Measurements from ENCODE around the gene LMO7.

Gene LMO7

DNA sequence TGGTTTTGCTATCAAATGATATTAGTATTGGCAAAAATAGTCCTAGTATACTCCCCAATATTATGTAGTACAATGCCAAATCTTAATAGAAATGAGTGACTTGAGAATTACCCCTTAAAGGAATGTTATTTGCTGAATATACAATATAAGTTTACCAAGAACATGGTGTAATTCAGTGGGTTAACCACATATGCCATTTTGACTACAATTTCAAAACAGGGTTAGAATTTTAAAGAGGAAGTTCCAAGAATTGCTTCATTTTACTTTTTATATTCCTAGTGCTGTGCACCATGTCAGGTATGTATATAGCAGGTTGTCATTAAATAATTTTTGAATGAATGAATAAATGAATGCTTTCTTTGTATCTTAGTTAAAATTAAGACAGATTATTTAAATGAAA, 66.3 kb downstream of the LMO7 start:
- H3K4me3 ChIP-seq (replicated peaks; ENCODE audit: low read depth, low read length), result no peak overlapping the region
- TF ChIP-seq, protein P1, sequence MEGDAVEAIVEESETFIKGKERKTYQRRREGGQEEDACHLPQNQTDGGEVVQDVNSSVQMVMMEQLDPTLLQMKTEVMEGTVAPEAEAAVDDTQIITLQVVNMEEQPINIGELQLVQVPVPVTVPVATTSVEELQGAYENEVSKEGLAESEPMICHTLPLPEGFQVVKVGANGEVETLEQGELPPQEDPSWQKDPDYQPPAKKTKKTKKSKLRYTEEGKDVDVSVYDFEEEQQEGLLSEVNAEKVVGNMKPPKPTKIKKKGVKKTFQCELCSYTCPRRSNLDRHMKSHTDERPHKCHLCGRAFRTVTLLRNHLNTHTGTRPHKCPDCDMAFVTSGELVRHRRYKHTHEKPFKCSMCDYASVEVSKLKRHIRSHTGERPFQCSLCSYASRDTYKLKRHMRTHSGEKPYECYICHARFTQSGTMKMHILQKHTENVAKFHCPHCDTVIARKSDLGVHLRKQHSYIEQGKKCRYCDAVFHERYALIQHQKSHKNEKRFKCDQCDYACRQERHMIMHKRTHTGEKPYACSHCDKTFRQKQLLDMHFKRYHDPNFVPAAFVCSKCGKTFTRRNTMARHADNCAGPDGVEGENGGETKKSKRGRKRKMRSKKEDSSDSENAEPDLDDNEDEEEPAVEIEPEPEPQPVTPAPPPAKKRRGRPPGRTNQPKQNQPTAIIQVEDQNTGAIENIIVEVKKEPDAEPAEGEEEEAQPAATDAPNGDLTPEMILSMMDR (IDR thresholded peaks at IDR 0.05; ENCODE audit: low read length, missing control alignments), result no peak
- no peak for DNase-seq (ENCODE audit: low read depth)

DNA sequence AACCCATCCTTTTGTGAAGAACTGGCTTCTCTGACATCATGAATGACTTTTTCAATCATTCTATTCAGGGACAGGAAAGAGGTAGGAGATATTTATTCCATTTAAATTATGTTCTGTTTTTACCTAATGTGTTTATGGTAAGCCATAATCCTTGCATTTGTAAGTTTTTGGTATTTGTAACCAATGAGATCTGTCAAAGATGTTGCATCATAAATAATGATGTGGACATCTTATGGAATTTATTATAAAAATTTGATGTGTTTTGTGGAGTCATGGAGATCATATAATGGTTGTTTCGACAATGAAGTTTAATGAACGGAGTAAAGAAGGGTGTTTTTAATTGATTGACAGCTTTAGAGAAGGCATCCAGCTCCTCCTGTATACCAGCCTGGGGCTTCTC, 67.6 kb downstream of the LMO7 start:
- no peak overlapping the region for H3K4me3 ChIP-seq (replicated peaks; ENCODE audit: low read depth, low read length)
- TF ChIP-seq, protein P1 (IDR thresholded peaks at IDR 0.05; ENCODE audit: low read length, missing control alignments), result no peak
- no peak for DNase-seq (ENCODE audit: low read depth)

DNA sequence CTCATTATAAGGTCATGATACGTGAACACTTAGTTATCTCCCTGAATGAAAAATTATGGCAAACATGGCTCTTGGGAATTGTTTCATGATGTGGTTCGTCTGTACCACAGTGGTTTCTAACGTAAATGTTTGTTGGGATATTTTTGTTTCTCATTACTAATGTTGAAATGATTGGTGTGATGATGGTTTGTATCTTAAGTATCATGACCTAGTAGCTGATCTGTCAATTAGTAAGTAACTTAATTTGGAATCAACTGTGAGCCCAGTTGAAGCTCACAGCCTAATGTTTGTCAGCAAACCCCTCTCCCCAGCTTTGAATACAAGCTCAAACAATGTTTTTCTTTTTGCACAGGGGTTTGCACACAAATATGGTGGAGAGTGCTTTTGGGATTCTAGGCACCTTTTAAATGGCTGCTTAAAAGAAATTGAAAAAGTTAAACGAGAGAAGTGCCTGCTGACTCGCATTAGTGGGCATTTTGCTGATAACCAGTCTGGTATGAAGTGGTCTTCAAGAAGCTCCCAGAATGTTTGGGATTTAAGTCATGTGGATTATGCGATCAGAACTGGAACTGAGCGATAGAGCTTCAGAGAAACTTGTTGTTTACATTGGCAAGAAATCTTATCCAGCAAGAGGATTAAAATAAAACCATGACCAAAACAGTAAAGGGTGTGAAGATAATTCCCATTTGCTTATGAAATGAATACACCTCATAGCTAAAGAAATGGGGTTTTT, 68.2 kb downstream of the LMO7 start:
- DNase-seq (ENCODE audit: low read depth), result peak; percentile 47
- TF ChIP-seq, protein P1 (IDR thresholded peaks at IDR 0.05; ENCODE audit: low read length, missing control alignments), result no peak
- H3K4me3 ChIP-seq (replicated peaks; ENCODE audit: low read depth, low read length), result no peak overlapping the region

DNA sequence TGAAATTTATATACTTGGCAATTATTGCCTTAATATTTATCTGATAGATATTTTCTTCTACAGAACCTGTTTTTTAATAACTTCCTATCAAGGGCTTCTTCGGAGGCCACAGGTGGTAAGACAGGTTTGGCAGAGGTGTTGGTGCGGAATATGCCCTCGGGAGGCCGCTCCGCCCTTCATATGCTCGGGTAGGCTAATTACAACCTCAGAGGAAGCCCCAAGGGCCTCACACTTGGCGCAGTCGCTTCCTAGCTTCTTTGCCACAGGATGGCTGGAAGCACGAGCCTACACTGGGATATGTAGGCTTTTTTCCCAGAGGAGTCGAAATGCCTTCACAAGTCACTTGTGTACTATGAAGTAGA, 68.8 kb downstream of the LMO7 start:
- DNase-seq (ENCODE audit: low read depth), result no peak
- TF ChIP-seq, protein P1 (IDR thresholded peaks at IDR 0.05; ENCODE audit: low read length, missing control alignments), result no peak
- no peak overlapping the region for H3K4me3 ChIP-seq (replicated peaks; ENCODE audit: low read depth, low read length)

DNA sequence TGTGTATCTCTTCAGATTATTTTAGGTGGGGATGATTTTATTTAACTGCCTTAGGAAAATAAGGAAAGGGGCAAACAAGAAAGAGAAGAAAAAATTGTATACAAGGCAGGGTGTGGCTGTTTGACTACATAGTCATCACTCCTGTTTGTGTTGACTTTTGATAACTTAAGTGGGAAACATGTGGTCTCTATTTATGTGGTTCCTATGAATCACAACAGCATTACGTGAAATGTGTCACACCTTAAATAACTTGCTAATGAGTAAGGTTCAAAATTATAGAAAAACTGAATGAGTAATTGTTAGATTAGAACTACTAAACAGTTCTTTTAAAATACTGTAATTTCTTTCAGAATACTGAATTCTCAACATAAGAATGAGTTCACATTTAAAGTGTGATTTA, 69.3 kb downstream of the LMO7 start:
- TF ChIP-seq, protein P1 (IDR thresholded peaks at IDR 0.05; ENCODE audit: low read length, missing control alignments), result no peak
- peak; percentile 57 for DNase-seq (ENCODE audit: low read depth)
- H3K4me3 ChIP-seq (replicated peaks; ENCODE audit: low read depth, low read length), result no peak overlapping the region

- TF ChIP-seq, protein P1 (IDR thresholded peaks at IDR 0.05; ENCODE audit: low read length, missing control alignments), result no peak
- no peak for DNase-seq (ENCODE audit: low read depth)
- no peak overlapping the region for H3K4me3 ChIP-seq (replicated peaks; ENCODE audit: low read depth, low read length)
These were observed 69.8 kb downstream of the LMO7 start for GRCh38 chr13:75705908-75706307.

- DNase-seq (ENCODE audit: low read depth), result no peak
These were observed 77.7 kb downstream of the LMO7 start for GRCh38 chr13:75713852-75714251.

More at GRCh38 chr13:75713852-75714251, 77.7 kb downstream of the LMO7 start:
- TF ChIP-seq, protein P1 (IDR thresholded peaks at IDR 0.05; ENCODE audit: low read length, missing control alignments), result no peak
- no peak overlapping the region for H3K4me3 ChIP-seq (replicated peaks; ENCODE audit: low read depth, low read length)
